HEK293T (cell line): ENCODE results near the gene VHLL.

Source experiments
- CTCF ChIA-PET: fragments of 350-600 bp; formaldehyde crosslinking; extraction: SDS; loops from one replicate; lab custom pipeline; 2021; ENCODE audit warnings: antibody characterized with exemption, inconsistent platforms; lab: Yijun Ruan, JAX
- POLR2A ChIA-PET: fragments of 350-600 bp; formaldehyde crosslinking; extraction: SDS; loops from one replicate; lab custom pipeline; 2020; ENCODE audit warnings: antibody characterized with exemption, inconsistent platforms; lab: Yijun Ruan, JAX
- DNase-seq: peaks from one replicate; pipeline ENCODE4 v3.0.0; 2012; ENCODE audit warnings: mixed read lengths; ENCODE audit errors: extremely low spot score
- ARNT ChIP-seq: fragments of 450-650 bp; IDR thresholded peaks from 2 replicates; pipeline ENCODE4 v1.6.1; 2017; ENCODE audit warnings: mild to moderate bottlenecking
- BHLHE40 ChIP-seq: fragments of 450-650 bp; IDR thresholded peaks from 2 replicates; pipeline ENCODE4 v1.6.1; 2016; ENCODE audit warnings: mild to moderate bottlenecking, moderate library complexity, borderline replicate concordance
- CTBP1 ChIP-seq: fragments of 450-650 bp; IDR thresholded peaks from 2 replicates; pipeline ENCODE4 v1.6.1; 2016; ENCODE audit warnings: borderline replicate concordance
- ELF4 ChIP-seq: fragments of 450-650 bp; IDR thresholded peaks from 2 replicates; pipeline ENCODE4 v1.6.1; 2017; ENCODE audit warnings: antibody characterized with exemption
- FOXA1 ChIP-seq: fragments of 450-650 bp; IDR thresholded peaks from 2 replicates; pipeline ENCODE4 v1.6.1; 2016; ENCODE audit warnings: mild to moderate bottlenecking
- FOXK2 ChIP-seq: fragments of 450-650 bp; IDR thresholded peaks from 2 replicates; pipeline ENCODE4 v1.6.1; 2016; ENCODE audit warnings: mild to moderate bottlenecking
- FOXM1 ChIP-seq: fragments of 450-650 bp; IDR thresholded peaks from 2 replicates; pipeline ENCODE4 v1.6.1; 2017; ENCODE audit warnings: mild to moderate bottlenecking, borderline replicate concordance
- HDGF ChIP-seq: fragments of 450-650 bp; IDR thresholded peaks from 2 replicates; pipeline ENCODE4 v1.6.1; 2017; ENCODE audit warnings: antibody characterized with exemption, borderline replicate concordance
- L3MBTL2 ChIP-seq: fragments of 450-650 bp; conservative IDR thresholded peaks from 2 replicates; pipeline ENCODE4 v1.6.1; 2016; ENCODE audit warnings: mild to moderate bottlenecking
- LEF1 ChIP-seq: fragments of 450-650 bp; IDR thresholded peaks from 2 replicates; pipeline ENCODE4 v1.6.1; 2017; ENCODE audit warnings: mild to moderate bottlenecking, borderline replicate concordance
- NFRKB ChIP-seq: fragments of 450-650 bp; IDR thresholded peaks from 2 replicates; pipeline ENCODE4 v1.6.1; 2016; ENCODE audit warnings: mild to moderate bottlenecking, moderate library complexity
- PKNOX1 ChIP-seq: fragments of 450-650 bp; IDR thresholded peaks from 2 replicates; pipeline ENCODE4 v1.6.1; 2016
- SP1 ChIP-seq: fragments of 450-650 bp; IDR thresholded peaks from 2 replicates; pipeline ENCODE4 v1.6.1; 2017
- SUZ12 ChIP-seq: fragments of 450-650 bp; IDR thresholded peaks from 2 replicates; pipeline ENCODE4 v1.6.1; 2016; ENCODE audit warnings: mild to moderate bottlenecking
- TARDBP ChIP-seq: fragments of 450-650 bp; IDR thresholded peaks from 2 replicates; pipeline ENCODE4 v1.6.1; 2016
- ZNF384 ChIP-seq: fragments of 450-650 bp; IDR thresholded peaks from 2 replicates; pipeline ENCODE4 v1.6.1; 2016

The VHLL gene

GRCh38 chr1:156257711-156258110 lies 41.4 kb downstream of the VHLL start:
- no peak for DNase-seq
- POLR2A ChIA-PET, result interaction anchor here (0.8 kb wide), 1 partner anchor 45 kb away, joined by 3 read pairs; the partner anchor contains the start of gene PMF1
- CTCF ChIA-PET, result interaction anchor here (0.6 to 1.4 kb wide), 3 partner anchors 10 to 1592 kb away, joined by 3 to 4 read pairs (median 4); partner anchors contain the start of gene PAQR6
- TF ChIP-seq TARDBP (no peak), L3MBTL2 (no peak), SP1 (no peak), PKNOX1 (no peak), SUZ12 (no peak), ZNF384 (no peak), ARNT (no peak), LEF1 (no peak), FOXA1 (no peak)

DNA sequence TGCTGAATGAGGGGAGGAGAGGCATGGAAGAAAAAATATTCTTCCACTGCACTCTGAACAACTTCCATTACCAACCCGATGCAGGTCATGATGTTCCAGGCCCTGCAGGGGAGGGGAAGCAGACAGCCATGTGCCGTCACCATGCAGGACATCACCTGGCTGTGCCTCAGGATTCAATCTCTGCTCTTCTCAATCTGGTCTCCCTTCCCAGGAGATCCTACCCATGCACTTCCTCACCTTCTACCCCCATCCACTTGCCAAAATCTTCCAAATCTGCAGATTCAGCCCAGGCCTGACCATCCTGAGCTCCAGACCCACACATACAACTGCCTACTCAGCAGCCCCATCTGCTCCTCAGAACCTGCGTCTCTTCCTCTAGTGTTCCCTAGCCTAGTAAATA lies 45.5 kb downstream of the VHLL start:
- TF ChIP-seq TARDBP (no peak), ZNF384 (no peak), SUZ12 (no peak), L3MBTL2 (no peak), LEF1 (no peak), CTBP1 (no peak), ARNT (no peak), PKNOX1 (no peak), FOXA1 (no peak), HDGF (no peak), NFRKB (no peak), BHLHE40 (no peak), FOXM1 (no peak), SP1 (no peak), FOXK2 (no peak), ELF4 (no peak)
- no peak for DNase-seq
- CTCF ChIA-PET, result no interaction called here
- POLR2A ChIA-PET, result no interaction called here

GRCh38 chr1:156251527-156251926 lies 47.6 kb downstream of the VHLL start:
- ChIA-PET POLR2A (interaction anchor here (1.3 kb wide), 2 partner anchors 9 to 39 kb away, joined by 3 to 5 read pairs; partner anchors contain the start of genes BGLAP and PMF1), CTCF (interaction anchor here (0.6 kb wide), 1 partner anchor 17 kb away, joined by 9 read pairs; no protein-coding TSS in a partner anchor)
- DNase-seq, result no peak
- TF ChIP-seq ELF4, result no peak
- TF ChIP-seq TARDBP, result no peak
- no peak for TF ChIP-seq SP1
- TF ChIP-seq ARNT, result no peak
- no peak for TF ChIP-seq NFRKB
- TF ChIP-seq ZNF384, result no peak
- no peak for TF ChIP-seq L3MBTL2
- no peak for TF ChIP-seq FOXK2
- TF ChIP-seq FOXM1, result no peak
- no peak for TF ChIP-seq CTBP1
- TF ChIP-seq HDGF, result no peak
- no peak for TF ChIP-seq LEF1
- no peak for TF ChIP-seq BHLHE40

GRCh38 chr1:156249593-156249992 lies 49.5 kb downstream of the VHLL start:
- CTCF ChIA-PET, result interaction anchor here (1.2 kb wide), 1 partner anchor 108 kb away, joined by 4 read pairs; no protein-coding TSS in a partner anchor
- POLR2A ChIA-PET, result interaction anchor here (1.1 to 1.5 kb wide), 2 partner anchors 33 to 37 kb away, joined by 3 to 4 read pairs; partner anchors contain the start of genes PMF1 and SMG5
- no peak for DNase-seq
- no peak for TF ChIP-seq FOXM1
- TF ChIP-seq SUZ12, result no peak
- no peak for TF ChIP-seq NFRKB
- TF ChIP-seq ZNF384, result no peak
- TF ChIP-seq ELF4, result no peak
- TF ChIP-seq LEF1, result no peak
- TF ChIP-seq FOXA1, result no peak
- TF ChIP-seq ARNT, result no peak
- no peak for TF ChIP-seq FOXK2
- TF ChIP-seq BHLHE40, result no peak
- TF ChIP-seq L3MBTL2, result no peak
- TF ChIP-seq HDGF, result no peak
- TF ChIP-seq CTBP1, result no peak
- TF ChIP-seq SP1, result no peak
- TF ChIP-seq TARDBP, result no peak
